ENCODE results near the gene MFSD1. TPM values are rescaled to one million over a fixed set of nuclear protein-coding genes. Genes with fewer than 3 reads are reported as not detected.
A peak's percentile ranks its signal among the peaks of the same experiment; 100 is the strongest.
"Not testable (repeated sequence)": the region's sequence is repeated elsewhere in the genome, so short reads cannot be mapped to it uniquely, and the experiment has no call there.

Gene MFSD1
- total RNA-seq, 1 donor from 2014 or later, result 26.6 TPM

DNA sequence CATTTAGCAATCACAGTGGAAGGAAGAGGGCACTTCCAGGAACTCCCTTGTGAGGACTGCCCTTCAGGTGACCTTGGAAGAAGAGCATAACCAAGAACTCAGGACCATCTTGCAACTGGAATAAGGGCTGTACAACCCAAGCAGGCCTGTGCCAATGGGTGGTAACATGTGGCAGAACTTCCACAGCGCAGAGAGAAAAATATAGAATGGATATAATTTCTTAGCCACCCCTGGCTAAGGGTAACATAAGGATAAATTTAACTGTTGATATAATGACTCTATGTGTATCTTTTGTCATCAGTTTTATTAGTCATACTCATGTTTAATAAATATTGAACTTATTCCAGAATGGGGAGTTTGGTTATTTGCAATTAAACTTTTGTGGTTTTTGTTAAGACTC, 13.4 kb upstream of the MFSD1 start:
- no peaks in the 10 kb centered on the region for H3K4me1 Mint-ChIP-seq (ENCODE audit: low read depth, unreplicated experiment)
- TF ChIP-seq, protein P1, sequence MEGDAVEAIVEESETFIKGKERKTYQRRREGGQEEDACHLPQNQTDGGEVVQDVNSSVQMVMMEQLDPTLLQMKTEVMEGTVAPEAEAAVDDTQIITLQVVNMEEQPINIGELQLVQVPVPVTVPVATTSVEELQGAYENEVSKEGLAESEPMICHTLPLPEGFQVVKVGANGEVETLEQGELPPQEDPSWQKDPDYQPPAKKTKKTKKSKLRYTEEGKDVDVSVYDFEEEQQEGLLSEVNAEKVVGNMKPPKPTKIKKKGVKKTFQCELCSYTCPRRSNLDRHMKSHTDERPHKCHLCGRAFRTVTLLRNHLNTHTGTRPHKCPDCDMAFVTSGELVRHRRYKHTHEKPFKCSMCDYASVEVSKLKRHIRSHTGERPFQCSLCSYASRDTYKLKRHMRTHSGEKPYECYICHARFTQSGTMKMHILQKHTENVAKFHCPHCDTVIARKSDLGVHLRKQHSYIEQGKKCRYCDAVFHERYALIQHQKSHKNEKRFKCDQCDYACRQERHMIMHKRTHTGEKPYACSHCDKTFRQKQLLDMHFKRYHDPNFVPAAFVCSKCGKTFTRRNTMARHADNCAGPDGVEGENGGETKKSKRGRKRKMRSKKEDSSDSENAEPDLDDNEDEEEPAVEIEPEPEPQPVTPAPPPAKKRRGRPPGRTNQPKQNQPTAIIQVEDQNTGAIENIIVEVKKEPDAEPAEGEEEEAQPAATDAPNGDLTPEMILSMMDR (IDR thresholded peaks at IDR 0.05; ENCODE audit: partially characterized antibody, unreplicated experiment), result no peak
- H3K27ac Mint-ChIP-seq (ENCODE audit: unreplicated experiment), result no peak overlapping the region
- no peaks in the 10 kb centered on the region for H3K9me3 Mint-ChIP-seq (ENCODE audit: unreplicated experiment)
- DNase-seq, result no peak
- H3K36me3 Mint-ChIP-seq (ENCODE audit: unreplicated experiment), result no peaks in the 10 kb centered on the region
- peaks cover 2% of the 10 kb centered on the region for H3K27me3 Mint-ChIP-seq (ENCODE audit: unreplicated experiment)
- H3K4me3 Mint-ChIP-seq (ENCODE audit: unreplicated experiment), result no peak overlapping the region

DNA sequence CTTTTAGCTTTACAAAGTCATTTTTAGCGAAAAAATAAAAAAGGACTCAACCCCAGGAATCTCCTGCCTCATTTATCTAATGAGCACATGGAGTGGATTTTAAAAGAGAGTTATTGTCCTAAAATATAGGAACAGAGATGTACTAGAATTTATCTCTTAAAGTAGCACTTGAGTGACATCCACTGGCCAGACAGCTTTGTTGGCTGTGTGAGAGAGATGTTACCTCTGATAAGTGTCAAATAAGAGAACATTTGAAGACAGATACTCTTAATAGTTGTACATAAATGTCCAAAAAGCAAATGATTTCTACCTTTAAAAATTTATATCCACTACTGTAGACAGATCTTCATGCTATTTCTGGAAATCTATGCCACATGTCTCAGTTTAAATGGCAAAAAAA, 12.3 kb upstream of the MFSD1 start:
- Mint-ChIP-seq H3K27me3 (ENCODE audit: unreplicated experiment) (peaks cover 2% of the 10 kb centered on the region), H3K27ac (ENCODE audit: unreplicated experiment) (no peak overlapping the region), H3K4me1 (ENCODE audit: low read depth, unreplicated experiment) (no peaks in the 10 kb centered on the region), H3K9me3 (ENCODE audit: unreplicated experiment) (no peaks in the 10 kb centered on the region), H3K4me3 (ENCODE audit: unreplicated experiment) (no peak overlapping the region), H3K36me3 (ENCODE audit: unreplicated experiment) (no peaks in the 10 kb centered on the region)
- DNase-seq, result no peak
- TF ChIP-seq, protein P1 (IDR thresholded peaks at IDR 0.05; ENCODE audit: partially characterized antibody, unreplicated experiment), result no peak

DNA sequence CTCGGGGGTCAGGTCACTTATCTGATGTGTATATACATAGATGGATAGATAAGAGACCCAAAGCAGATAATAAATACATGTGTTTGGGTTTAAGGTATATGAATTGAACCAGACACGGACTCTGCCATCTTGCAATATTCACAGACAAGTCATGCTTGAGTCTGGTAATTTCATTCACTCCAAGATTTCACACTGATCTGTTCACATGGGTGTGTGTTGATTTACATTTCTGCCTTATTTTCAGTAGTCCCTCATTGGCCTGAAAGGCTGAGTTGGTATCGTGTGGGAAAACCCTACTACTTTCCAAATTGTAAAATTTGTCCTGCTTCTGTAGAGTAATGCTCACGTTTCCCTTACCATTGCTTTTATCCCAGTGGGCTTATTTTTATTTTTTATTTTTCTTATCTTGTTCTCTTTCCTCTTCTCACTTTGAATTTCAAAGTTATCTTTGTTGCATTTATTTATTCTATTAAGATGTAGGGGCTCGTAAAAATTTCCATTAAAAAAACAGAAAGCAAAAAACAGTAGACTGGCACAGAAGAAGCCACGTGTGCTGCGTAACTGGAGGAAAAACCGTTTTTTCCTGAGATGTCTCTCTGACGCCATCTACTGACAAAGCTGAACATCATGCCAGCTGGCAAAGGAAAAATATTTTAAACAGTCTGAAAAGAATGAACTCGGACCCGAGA, 10.8 kb upstream of the MFSD1 start:
- H3K36me3 Mint-ChIP-seq (ENCODE audit: unreplicated experiment), result no peaks in the 10 kb centered on the region
- H3K4me1 Mint-ChIP-seq (ENCODE audit: low read depth, unreplicated experiment), result no peaks in the 10 kb centered on the region
- no peak for DNase-seq
- H3K4me3 Mint-ChIP-seq (ENCODE audit: unreplicated experiment), result no peak overlapping the region
- peaks cover 2% of the 10 kb centered on the region for H3K27me3 Mint-ChIP-seq (ENCODE audit: unreplicated experiment)
- no peak overlapping the region for H3K27ac Mint-ChIP-seq (ENCODE audit: unreplicated experiment)
- TF ChIP-seq, protein P1 (IDR thresholded peaks at IDR 0.05; ENCODE audit: partially characterized antibody, unreplicated experiment), result peak; percentile 64
- H3K9me3 Mint-ChIP-seq (ENCODE audit: unreplicated experiment), result no peaks in the 10 kb centered on the region

DNA sequence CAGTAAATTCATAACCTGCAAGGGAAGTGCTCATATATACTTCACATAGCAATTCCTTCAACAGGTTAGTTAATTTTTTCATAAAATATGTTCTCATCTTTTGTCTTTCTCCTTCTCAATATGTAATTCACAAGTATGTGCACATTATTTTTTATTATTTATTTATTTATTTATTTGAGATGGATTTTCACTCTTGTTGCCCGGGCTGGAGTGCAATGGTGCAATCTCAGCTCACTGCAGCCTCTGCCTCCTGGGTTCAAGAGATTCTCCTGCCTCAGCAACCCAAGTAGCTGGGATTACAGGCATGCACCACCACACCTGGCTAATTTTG, 10.3 kb upstream of the MFSD1 start:
- H3K27ac Mint-ChIP-seq (ENCODE audit: unreplicated experiment); H3K9me3 Mint-ChIP-seq (ENCODE audit: unreplicated experiment); H3K4me1 Mint-ChIP-seq (ENCODE audit: low read depth, unreplicated experiment); H3K4me3 Mint-ChIP-seq (ENCODE audit: unreplicated experiment); H3K36me3 Mint-ChIP-seq (ENCODE audit: unreplicated experiment); H3K27me3 Mint-ChIP-seq (ENCODE audit: unreplicated experiment); DNase-seq: not testable (repeated sequence)
- TF ChIP-seq, protein P1 (IDR thresholded peaks at IDR 0.05; ENCODE audit: partially characterized antibody, unreplicated experiment), result peak; percentile 16

DNA sequence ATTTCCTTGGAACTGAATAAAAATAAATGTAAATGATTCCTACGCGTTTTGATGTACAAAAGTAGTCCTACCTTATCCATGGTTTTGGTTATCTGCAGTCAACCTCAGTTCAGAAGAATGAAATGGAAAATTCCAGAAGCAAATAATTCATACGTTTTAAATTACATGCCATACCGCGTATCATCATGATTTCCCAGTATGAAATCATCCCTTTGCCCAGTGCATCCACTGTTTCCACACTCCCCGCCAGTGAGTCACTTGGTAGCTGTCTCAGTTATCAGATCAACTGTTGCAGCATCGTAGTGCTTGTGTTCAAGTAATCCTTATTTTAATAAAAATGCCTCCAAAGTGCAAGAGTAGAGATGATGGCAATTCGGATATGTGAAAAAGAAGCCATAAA, 9.1 kb upstream of the MFSD1 start:
- TF ChIP-seq, protein P1 (IDR thresholded peaks at IDR 0.05; ENCODE audit: partially characterized antibody, unreplicated experiment), result no peak

More for the DNA sequence above, 9.1 kb upstream of the MFSD1 start:
- no peak for DNase-seq
- Mint-ChIP-seq H3K36me3 (ENCODE audit: unreplicated experiment) (no peaks in the 10 kb centered on the region), H3K27ac (ENCODE audit: unreplicated experiment) (no peak overlapping the region), H3K4me1 (ENCODE audit: low read depth, unreplicated experiment) (no peaks in the 10 kb centered on the region), H3K27me3 (ENCODE audit: unreplicated experiment) (peaks cover 2% of the 10 kb centered on the region), H3K4me3 (ENCODE audit: unreplicated experiment) (no peak overlapping the region), H3K9me3 (ENCODE audit: unreplicated experiment) (no peaks in the 10 kb centered on the region)
